Sigmoid colon (tissue), 7 donors: ENCODE results near the gene PPP2R5E. TPM values are rescaled to one million over a fixed set of nuclear protein-coding genes. Genes with fewer than 3 reads are reported as not detected.
"Not testable (repeated sequence)": the region's sequence is repeated elsewhere in the genome, so short reads cannot be mapped to it uniquely, and the experiment has no call there.

Experiments used
- DNase-seq: peaks from one replicate; pipeline ENCODE4 v3.0.0-alpha.2; 2019
- H3K27ac ChIP-seq, 4 donors: fragments of 200-600 bp; sonication (generic); one replicate each; pipeline ENCODE4 v1.5.1; 2016 to 2019; ENCODE audit warnings: mild to moderate bottlenecking in 1 of 4
- H3K27me3 ChIP-seq, 3 donors: fragments of 200-600 bp; sonication (generic); one replicate each; pipeline ENCODE4 v1.5.1; 2019; ENCODE audit warnings: mild to moderate bottlenecking in 1 of 3
- H3K36me3 ChIP-seq, 4 donors: fragments of 200-600 bp; sonication (generic); one replicate each; pipeline ENCODE4 v1.5.1; 2016 to 2019
- H3K4me1 ChIP-seq, 4 donors: fragments of 200-600 bp; sonication (generic); one replicate each; pipeline ENCODE4 v1.5.1; 2017 to 2019
- H3K4me3 ChIP-seq, 4 donors: fragments of 200-600 bp; sonication (generic); one replicate each; pipeline ENCODE4 v1.5.1; 2017 to 2019; ENCODE audit warnings: mild to moderate bottlenecking in 2 of 4, moderate library complexity in 1 of 4
- H3K9me3 ChIP-seq, 4 donors: fragments of 200-600 bp in 3 of 4; sonication (generic) in 3 of 4; one replicate each; pipeline versions ENCODE4 v1.5.1 to v1.6.1; 2013 to 2019
- CTCF ChIP-seq, 4 experiments: fragments of 450-650 bp in 3 of 4; fragments of 200-600 bp in 1 of 4; IDR thresholded peaks; one replicate each; pipeline ENCODE4 v1.5.1; 2016 to 2019; ENCODE audit warnings: antibody characterized with exemption in 4 of 4, mild to moderate bottlenecking in 3 of 4, moderate library complexity in 2 of 4
- EP300 ChIP-seq, 4 donors: sonication (generic); formaldehyde crosslinking; IDR thresholded peaks; one replicate each; pipeline ENCODE4 v1.6.1; 2017; ENCODE audit warnings: antibody characterized with exemption in 4 of 4
- POLR2A ChIP-seq, 2 donors: fragments of 450-650 bp; IDR thresholded peaks; one replicate each; pipeline ENCODE4 v1.6.1; 2016; ENCODE audit warnings: antibody characterized with exemption in 2 of 2, mild to moderate bottlenecking in 2 of 2, moderate library complexity in 2 of 2
- POLR2AphosphoS5 ChIP-seq, 4 donors: sonication (generic); formaldehyde crosslinking; IDR thresholded peaks; one replicate each; pipeline ENCODE4 v1.6.1; 2017; ENCODE audit warnings: antibody characterized with exemption in 4 of 4
- WGBS, 2 donors: extraction: QIAGEN DNeasy Blood & Tissue Kit; methylation state at CpG; one replicate each; pipeline ENCODE4 v1.1.7; 2013; 5-methylcytosine and 5-hydroxymethylcytosine counted together
- intact Hi-C: fragments of 100-400 bp; cut with DNase I; formaldehyde crosslinking; loops from one replicate; pipeline ENCODE4 v1.15.1; 2023
- polyA plus RNA-seq, 3 donors: library from polyadenylated mRNA; stranded (reverse); fragments of 200-250 nt; gene quantifications; one replicate each; pipeline ENCODE4 v1.2.3, GENCODE V29; 2013
- total RNA-seq, 4 donors: library from RNA; depleted of rRNA; stranded (reverse); fragments of >200 nt; gene quantifications; one replicate each; pipeline ENCODE4 v1.1.0, GENCODE V29; 2016
- donor health status: healthy with polysubstance abuse.
- donor health status: Bipolar disorder and iron deficiency.
- donor health status: healthy.

Gene PPP2R5E
- total and polyA plus RNA-seq, 7 donors = 10.8 to 28.9 (median 23.7) TPM

GRCh38 chr14:63533474-63533873 is 9.7 kb downstream of the PPP2R5E start:
- intact Hi-C loops = no loop called here
- TF ChIP-seq POLR2A (IDR thresholded peaks at IDR 0.05) (no peak), POLR2AphosphoS5 (IDR thresholded peaks at IDR 0.05) (no peak), CTCF (IDR thresholded peaks at IDR 0.05) (no peak), EP300 (IDR thresholded peaks at IDR 0.05) (no peak)
- DNase-seq = no peak
- no peaks in the 10 kb centered on the region for H3K9me3 ChIP-seq
- H3K36me3 ChIP-seq = peaks cover 0 to 48% (median 6%) of the 10 kb centered on the region in 4 donors
- no peak overlapping the region for H3K27ac ChIP-seq
- H3K4me3 ChIP-seq = no peak overlapping the region
- WGBS, 2 donors = 97 to 98% methylated on average over 15 of the region's 15 CpGs
- no peaks in the 10 kb centered on the region for H3K27me3 ChIP-seq
- no peaks in the 10 kb centered on the region for H3K4me1 ChIP-seq

- whole genome bisulfite sequencing, 2 donors = 17 to 60% methylated on average over 12 of the region's 12 CpGs
- peak overlapping the region in 1 of 4 donors; percentile 31 for H3K27ac ChIP-seq
These were observed 18.5 kb downstream of the PPP2R5E start for GRCh38 chr14:63524537-63525155.

GRCh38 chr14:63523735-63524426 is 19.3 kb downstream of the PPP2R5E start:
- Histone ChIP-seq H3K27ac (peak overlapping the region in 2 of 4 donors; percentile 3 to 31), H3K27me3 (no peaks in the 10 kb centered on the region), H3K9me3 (no peaks in the 10 kb centered on the region), H3K36me3 (peaks cover 0 to 6% (median 0%) of the 10 kb centered on the region in 4 donors), H3K4me3 (no peak overlapping the region), H3K4me1 (peaks cover 0 to 19% (median 14%) of the 10 kb centered on the region in 4 donors)
- TF ChIP-seq POLR2A (IDR thresholded peaks at IDR 0.05) (no peak), CTCF (IDR thresholded peaks at IDR 0.05) (no peak), EP300 (IDR thresholded peaks at IDR 0.05) (no peak), POLR2AphosphoS5 (IDR thresholded peaks at IDR 0.05) (no peak)
- WGBS, 2 donors = 40 to 77% methylated on average over 4 of the region's 4 CpGs
- intact Hi-C loops = no loop called here
- no peak for DNase-seq

More at GRCh38 chr14:63524537-63525155, 18.5 kb downstream of the PPP2R5E start:
- Histone ChIP-seq H3K4me3 (no peak overlapping the region), H3K36me3 (peaks cover 0 to 6% (median 0%) of the 10 kb centered on the region in 4 donors), H3K9me3 (no peaks in the 10 kb centered on the region), H3K4me1 (peaks cover 0 to 19% (median 14%) of the 10 kb centered on the region in 4 donors), H3K27me3 (no peaks in the 10 kb centered on the region)
- DNase-seq = no peak
- TF ChIP-seq CTCF (IDR thresholded peaks at IDR 0.05) (no peak), POLR2A (IDR thresholded peaks at IDR 0.05) (no peak), POLR2AphosphoS5 (IDR thresholded peaks at IDR 0.05) (no peak), EP300 (IDR thresholded peaks at IDR 0.05) (no peak)
- intact Hi-C loops = no loop called here

- H3K27ac ChIP-seq, H3K9me3 ChIP-seq, H3K27me3 ChIP-seq, H3K36me3 ChIP-seq, H3K4me3 ChIP-seq, DNase-seq, intact Hi-C loops: not testable (repeated sequence)
- WGBS, 2 donors = 93 to 97% methylated on average over 36 to 41 of the region's 41 CpGs
- peaks cover 0 to 26% (median 14%) of the 10 kb centered on the region in 4 donors for H3K4me1 ChIP-seq
These were observed 20.7 kb downstream of the PPP2R5E start for GRCh38 chr14:63522511-63522910.

GRCh38 chr14:63517354-63517753 is 25.8 kb downstream of the PPP2R5E start:
- Histone ChIP-seq H3K36me3 (peaks cover 0 to 6% (median 0%) of the 10 kb centered on the region in 4 donors), H3K27me3 (no peaks in the 10 kb centered on the region), H3K4me3 (no peak overlapping the region), H3K4me1 (peaks cover 0 to 27% (median 24%) of the 10 kb centered on the region in 4 donors), H3K27ac (no peak overlapping the region), H3K9me3 (no peaks in the 10 kb centered on the region)
- DNase-seq = no peak
- 85 to 93% methylated on average over 2 of the region's 2 CpGs for WGBS, 2 donors
- intact Hi-C loops = no loop called here
- TF ChIP-seq EP300 (IDR thresholded peaks at IDR 0.05) = no peak
- no peak for TF ChIP-seq POLR2AphosphoS5 (IDR thresholded peaks at IDR 0.05)
- TF ChIP-seq CTCF (IDR thresholded peaks at IDR 0.05) = no peak
- TF ChIP-seq POLR2A (IDR thresholded peaks at IDR 0.05) = no peak
